Liver (tissue), 3 donors: ENCODE data around the gene PRKAB1.

Experiments
- CTCF ChIP-seq: fragments of 150-350 bp; IDR thresholded peaks from 2 replicates; pipeline ENCODE4 v1.5.1; 2017; ENCODE audit warnings: improper control_type of control experiment, low read depth, low read length; ENCODE audit not compliant: missing input control
- EGR1 ChIP-seq, 2 donors: IDR thresholded peaks; 2 replicates each; pipeline ENCODE4 v1.6.1; 2016 to 2018; ENCODE audit warnings: antibody characterized with exemption in 2 of 2, low read depth in 2 of 2
- JUND ChIP-seq, 2 donors: IDR thresholded peaks; 2 replicates each; pipeline ENCODE4 v1.6.1; 2016; ENCODE audit warnings: antibody characterized with exemption in 2 of 2
- RXRA ChIP-seq, 2 donors: IDR thresholded peaks; 2 replicates each; pipeline ENCODE4 v1.6.1; 2017 to 2018; ENCODE audit warnings: antibody characterized with exemption in 2 of 2, mild to moderate bottlenecking in 1 of 2
- SP1 ChIP-seq: IDR thresholded peaks from 2 replicates; pipeline ENCODE4 v1.6.1; 2018; ENCODE audit warnings: antibody characterized with exemption, mild to moderate bottlenecking
- TF ChIP-seq, protein P1 (sequence below): IDR thresholded peaks from 2 replicates; pipeline ENCODE4 v1.6.1; 2016; ENCODE audit warnings: antibody characterized with exemption
- TF ChIP-seq, protein P2 (sequence below): IDR thresholded peaks from 2 replicates; pipeline ENCODE4 v1.6.1; 2016; ENCODE audit warnings: antibody characterized with exemption
- donor health status: healthy.
- donor health status: healthy.

GRCh38 chr12:119652665-119653064 is 15.3 kb upstream of the PRKAB1 start:
- TF ChIP-seq CTCF (no peak), RXRA (IDR thresholded peaks at IDR 0.05) (no peak), SP1 (no peak), EGR1 (IDR thresholded peaks at IDR 0.05; ENCODE audit: low read depth in 2 of 2) (no peak), JUND (IDR thresholded peaks at IDR 0.05) (no peak)
- TF ChIP-seq, protein P1, sequence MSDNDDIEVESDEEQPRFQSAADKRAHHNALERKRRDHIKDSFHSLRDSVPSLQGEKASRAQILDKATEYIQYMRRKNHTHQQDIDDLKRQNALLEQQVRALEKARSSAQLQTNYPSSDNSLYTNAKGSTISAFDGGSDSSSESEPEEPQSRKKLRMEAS = no peak
- TF ChIP-seq, protein P2, sequence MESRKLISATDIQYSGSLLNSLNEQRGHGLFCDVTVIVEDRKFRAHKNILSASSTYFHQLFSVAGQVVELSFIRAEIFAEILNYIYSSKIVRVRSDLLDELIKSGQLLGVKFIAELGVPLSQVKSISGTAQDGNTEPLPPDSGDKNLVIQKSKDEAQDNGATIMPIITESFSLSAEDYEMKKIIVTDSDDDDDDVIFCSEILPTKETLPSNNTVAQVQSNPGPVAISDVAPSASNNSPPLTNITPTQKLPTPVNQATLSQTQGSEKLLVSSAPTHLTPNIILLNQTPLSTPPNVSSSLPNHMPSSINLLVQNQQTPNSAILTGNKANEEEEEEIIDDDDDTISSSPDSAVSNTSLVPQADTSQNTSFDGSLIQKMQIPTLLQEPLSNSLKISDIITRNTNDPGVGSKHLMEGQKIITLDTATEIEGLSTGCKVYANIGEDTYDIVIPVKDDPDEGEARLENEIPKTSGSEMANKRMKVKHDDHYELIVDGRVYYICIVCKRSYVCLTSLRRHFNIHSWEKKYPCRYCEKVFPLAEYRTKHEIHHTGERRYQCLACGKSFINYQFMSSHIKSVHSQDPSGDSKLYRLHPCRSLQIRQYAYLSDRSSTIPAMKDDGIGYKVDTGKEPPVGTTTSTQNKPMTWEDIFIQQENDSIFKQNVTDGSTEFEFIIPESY = no peak
